NCI-H1092 (cell line): ENCODE data around the gene ADGRG3.

ENCODE experiments used
- DNase-seq: peaks from one replicate; lab custom pipeline; 2025; lab: John Stamatoyannopoulos, UW

Gene ADGRG3

GRCh38 chr16:57646388-57647039, 21.6 kb upstream of the ADGRG3 start:
- DNase-seq: no peak

GRCh38 chr16:57647136-57647875, 20.8 kb upstream of the ADGRG3 start:
- no peak for DNase-seq

- no peak for DNase-seq
Observed at GRCh38 chr16:57648125-57648524, 20.0 kb upstream of the ADGRG3 start.

- peak; percentile 57 for DNase-seq
Observed at GRCh38 chr16:57648581-57649442, 19.3 kb upstream of the ADGRG3 start.

- no peak for DNase-seq
Observed at GRCh38 chr16:57649443-57649751, 18.7 kb upstream of the ADGRG3 start.

- no peak for DNase-seq
Observed at GRCh38 chr16:57649846-57650245, 18.3 kb upstream of the ADGRG3 start.

- no peak for DNase-seq
Observed at GRCh38 chr16:57651344-57652333, 16.5 kb upstream of the ADGRG3 start.

- DNase-seq: no peak
Observed at GRCh38 chr16:57652695-57653471, 15.2 kb upstream of the ADGRG3 start.

- DNase-seq: no peak
Observed at GRCh38 chr16:57653936-57654335, 14.2 kb upstream of the ADGRG3 start.

GRCh38 chr16:57656342-57656955, 11.7 kb upstream of the ADGRG3 start:
- DNase-seq: no peak

GRCh38 chr16:57657228-57657627, 10.9 kb upstream of the ADGRG3 start:
- DNase-seq: no peak

- DNase-seq: no peak
Observed at GRCh38 chr16:57658130-57658877, 9.8 kb upstream of the ADGRG3 start.

GRCh38 chr16:57658878-57659674, 9.0 kb upstream of the ADGRG3 start:
- DNase-seq: no peak

GRCh38 chr16:57660715-57661463, 7.2 kb upstream of the ADGRG3 start:
- no peak for DNase-seq

- DNase-seq: no peak
Observed at GRCh38 chr16:57661510-57661909, 6.6 kb upstream of the ADGRG3 start.

- DNase-seq: no peak
Observed at GRCh38 chr16:57661936-57662906, 5.9 kb upstream of the ADGRG3 start.

- no peak for DNase-seq
Observed at GRCh38 chr16:57663436-57663835, 4.7 kb upstream of the ADGRG3 start.
